CMK (cell line): ENCODE data around the gene SF1.

Source experiments
- DNase-seq: peaks from one replicate; pipeline ENCODE4 v3.0.0-alpha.2; 2010; ENCODE audit warnings: low read depth

Gene SF1

GRCh38 chr11:64723117-64723906 is 55.0 kb downstream of the SF1 start, which contains the start of gene NRXN2:
NRXN2 (minus strand) TSS chr11:64723197; CDS start chr11:64713699, 9,498 bp downstream.
- DNase-seq = peak; percentile 49

GRCh38 chr11:64722141-64723065 is 55.9 kb downstream of the SF1 start:
- DNase-seq = no peak

- no peak for DNase-seq
Measured at GRCh38 chr11:64721359-64721699, 57.0 kb downstream of the SF1 start.

DNA sequence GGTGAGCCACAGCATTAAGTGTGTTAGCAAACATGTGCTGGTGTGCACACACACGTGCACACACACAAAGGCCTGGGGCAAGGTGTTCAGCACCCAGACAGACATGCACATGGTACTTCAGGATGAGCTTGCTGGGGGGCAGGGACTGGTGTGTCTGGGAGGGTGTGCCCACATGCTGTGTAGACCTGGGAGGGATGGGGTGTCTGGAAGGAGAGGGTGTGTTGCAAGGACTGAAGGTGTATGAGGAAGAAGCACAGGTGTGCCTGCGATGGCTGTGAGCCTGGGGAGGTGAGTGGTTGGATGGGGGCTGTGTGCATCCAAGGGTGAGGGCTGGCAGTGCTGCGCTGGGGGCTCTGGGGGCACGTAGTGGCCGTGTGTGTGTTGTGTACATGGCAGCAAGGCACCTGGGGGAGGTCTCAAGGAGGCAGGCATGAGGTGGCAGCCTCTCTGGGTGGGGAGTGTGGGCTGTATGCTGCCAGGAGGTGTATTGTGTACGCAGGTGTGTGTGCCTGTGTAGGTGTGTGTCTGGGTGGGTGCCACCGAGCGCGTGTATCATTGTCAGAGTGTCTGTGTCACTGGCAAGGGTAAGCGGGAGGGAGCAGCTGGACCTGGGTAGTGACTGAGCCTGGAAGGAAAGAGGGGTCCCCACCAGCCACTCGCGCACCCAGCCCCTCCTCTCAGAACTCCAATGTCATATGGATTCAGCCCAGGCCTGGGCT is 57.5 kb downstream of the SF1 start:
- DNase-seq = no peak

DNA sequence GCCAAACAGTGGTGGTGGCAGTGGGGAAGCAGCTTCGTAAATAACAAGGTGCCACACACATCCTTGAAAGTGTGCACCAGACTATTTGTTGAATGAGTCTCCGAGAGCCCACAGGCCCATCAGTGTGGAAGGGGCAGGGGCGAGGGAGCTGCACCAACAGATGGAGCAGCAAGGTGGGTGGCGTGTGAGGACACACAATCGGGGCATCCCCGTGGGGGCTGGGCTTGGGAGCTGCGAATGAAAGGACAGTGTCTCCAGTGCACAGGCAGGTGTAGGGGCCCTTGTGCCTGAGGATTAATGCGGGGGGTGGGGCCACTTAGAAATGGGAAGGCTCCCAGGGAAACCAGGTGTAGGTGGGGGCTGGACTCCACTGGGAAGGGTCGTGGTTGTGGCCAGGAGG is 58.2 kb downstream of the SF1 start:
- DNase-seq = no peak

DNA sequence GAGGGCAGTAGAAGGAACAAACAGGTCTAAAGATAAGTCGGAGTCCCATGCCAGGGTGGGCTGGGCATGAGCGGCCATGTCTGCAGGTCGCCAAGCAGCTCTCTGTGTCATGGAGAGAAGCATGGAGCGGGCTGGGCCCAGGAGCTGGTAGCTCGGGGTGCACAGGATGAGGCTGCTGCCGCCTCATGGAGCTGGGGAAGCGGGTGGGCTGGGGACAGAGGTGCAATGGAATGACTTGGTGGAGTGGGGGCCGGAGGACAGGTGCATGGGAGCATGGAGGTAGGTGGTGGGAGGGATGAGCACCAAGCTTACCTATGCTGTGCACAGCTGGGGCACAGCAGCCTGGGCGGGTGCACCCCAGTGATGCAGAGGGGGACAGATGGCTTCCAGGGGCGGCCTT is 58.9 kb downstream of the SF1 start:
- DNase-seq = no peak

- no peak for DNase-seq
Measured at GRCh38 chr11:64718780-64719124, 59.6 kb downstream of the SF1 start.

GRCh38 chr11:64718084-64718779 is 60.1 kb downstream of the SF1 start:
- no peak for DNase-seq

- DNase-seq = no peak
Measured at GRCh38 chr11:64717268-64717578, 61.1 kb downstream of the SF1 start.

DNA sequence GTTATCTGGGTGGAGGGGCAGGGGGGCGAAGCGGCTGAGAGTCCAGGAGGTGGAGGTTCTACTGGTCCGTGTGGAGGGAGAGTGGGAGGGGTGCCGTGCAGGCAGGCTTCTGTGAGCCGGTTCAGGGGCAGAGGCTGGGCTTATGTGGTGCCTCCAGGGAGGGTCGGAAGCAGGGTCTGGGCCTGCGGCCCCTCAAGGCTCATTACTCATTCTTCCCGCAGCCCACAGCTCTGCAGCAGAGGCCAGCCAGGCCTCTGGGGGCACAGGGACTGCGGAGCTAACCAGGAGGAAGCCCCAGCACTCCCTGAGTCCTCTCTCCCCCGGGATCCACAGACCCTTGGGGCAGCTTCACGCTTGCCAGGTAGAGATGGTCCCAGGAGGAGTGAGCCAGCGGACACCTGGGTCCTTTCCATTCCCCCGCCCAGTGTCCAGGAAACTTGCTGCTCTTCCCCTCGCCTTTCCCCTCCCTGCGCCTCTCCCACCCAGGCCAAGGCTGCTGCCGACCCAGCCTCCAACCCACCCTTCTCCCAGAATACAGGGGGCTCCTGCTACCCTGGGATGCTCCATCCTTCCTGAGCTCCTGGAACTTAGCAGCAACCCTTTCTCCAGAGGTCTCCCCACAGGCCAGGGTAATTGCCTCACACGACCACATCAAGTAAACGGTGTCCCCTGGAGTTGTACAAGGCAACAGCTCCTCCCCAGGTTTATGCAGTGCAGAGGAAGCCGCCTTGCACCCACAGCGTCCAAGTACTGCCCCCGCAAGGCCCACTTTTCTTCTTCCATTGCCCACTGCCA is 61.7 kb downstream of the SF1 start:
- DNase-seq = no peak

DNA sequence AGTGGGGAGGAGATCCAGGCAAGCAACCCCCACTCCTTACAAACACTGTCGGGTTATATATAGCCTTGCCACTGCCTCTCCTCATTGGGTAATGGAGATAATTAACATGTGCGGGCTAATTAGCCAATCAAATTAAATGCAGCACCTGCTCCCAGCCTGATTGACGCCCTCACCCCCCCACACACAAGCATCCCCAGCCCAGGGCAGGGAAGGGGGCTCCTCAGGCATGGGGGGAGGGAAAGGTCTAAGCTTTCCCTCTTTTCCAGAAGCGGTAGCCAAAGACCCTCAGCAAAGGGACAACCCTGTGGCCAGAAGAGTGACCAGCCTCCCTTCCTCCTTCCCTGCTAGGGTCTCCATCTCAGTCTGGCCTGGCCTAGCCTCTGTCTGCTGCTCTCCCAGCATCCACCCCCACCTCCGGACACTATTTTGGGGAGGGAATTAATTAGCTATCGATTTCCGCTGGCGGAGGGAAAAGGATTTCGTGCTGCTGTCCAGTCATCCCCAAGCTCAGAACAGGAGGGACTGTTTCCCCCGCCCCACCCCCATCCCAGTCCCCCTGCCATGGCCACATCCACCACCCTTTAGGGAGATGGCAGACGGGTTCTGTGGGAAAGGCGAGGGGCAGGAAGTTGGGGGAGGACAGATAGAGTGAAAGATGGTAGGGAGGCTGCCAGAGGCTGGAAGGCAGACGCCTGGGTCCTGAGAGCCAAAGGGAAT is 62.4 kb downstream of the SF1 start:
- no peak for DNase-seq

DNA sequence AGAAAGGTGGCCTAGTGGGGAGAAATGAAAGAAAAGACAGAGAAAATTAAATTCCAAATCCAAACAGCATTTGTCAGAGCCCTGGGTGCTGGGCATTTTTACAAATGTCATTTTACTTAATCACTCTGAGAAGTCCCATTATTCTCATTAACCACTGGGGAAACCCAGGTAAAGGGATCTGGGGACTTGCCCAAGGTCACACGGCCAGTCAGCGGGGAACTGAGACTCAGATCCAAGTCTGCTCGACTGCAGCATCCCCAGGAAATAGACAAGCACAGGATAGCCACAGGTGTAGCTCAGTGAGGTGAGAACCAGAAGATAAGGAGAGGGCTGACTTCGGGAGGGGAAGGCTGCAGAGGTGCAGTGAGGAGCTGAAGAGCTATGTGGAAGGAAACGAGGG is 63.2 kb downstream of the SF1 start:
- no peak for DNase-seq

DNA sequence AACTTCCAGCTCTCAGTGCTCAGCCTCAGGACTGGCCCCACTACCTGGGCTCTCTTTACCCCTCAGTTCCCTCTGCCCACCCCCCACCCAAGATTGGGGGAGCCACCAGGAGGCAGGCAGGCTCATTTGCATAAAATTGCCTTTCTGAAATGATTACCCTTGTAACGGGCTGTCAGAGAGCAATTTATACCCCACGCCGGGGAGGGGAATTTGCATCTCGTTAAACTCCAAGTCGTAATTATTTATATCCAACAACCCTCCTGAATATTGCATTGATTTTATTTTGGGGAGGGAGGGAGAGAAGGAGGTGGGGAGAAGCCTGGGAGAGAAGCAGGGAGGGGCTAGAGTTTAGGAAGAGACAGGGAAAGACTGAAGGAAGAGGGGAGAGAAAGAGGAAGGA is 63.7 kb downstream of the SF1 start:
- DNase-seq = no peak
